ENCODE measurements around the gene CMSS1. TPM values are rescaled to one million over a fixed set of nuclear protein-coding genes. Genes with fewer than 3 reads are reported as not detected.

Gene CMSS1
- total and polyA plus RNA-seq, 2 donors (not counting 1 experiment from before 2014, with no cell fraction given): 7.3 to 22.8 TPM

GRCh38 chr3:100023150-100023549 is 205.5 kb downstream of the CMSS1 start:
- Histone ChIP-seq H3K27ac (ENCODE audit: low read length in 2 of 2) (no peak overlapping the region), H3K9me3 (ENCODE audit: control extremely low read depth in 1 of 3, control insufficient read depth in 2 of 3, insufficient read depth in 1 of 3, low read length in 2 of 3) (no peaks in the 10 kb centered on the region), H3K36me3 (replicated peaks in 1 of 2; ENCODE audit: control extremely low read depth in 1 of 2, control insufficient read depth in 1 of 2, extremely low read depth in 1 of 2, insufficient read depth in 2 of 2, low read length in 1 of 2) (peaks cover 0 to 3% of the 10 kb centered on the region in 2 experiments), H2AFZ (ENCODE audit: insufficient read depth, low read depth, low read length, poor library complexity, severe bottlenecking) (no peak overlapping the region), H3K4me1 (ENCODE audit: control insufficient read depth in 2 of 2, insufficient read depth in 2 of 2, low read length in 2 of 2) (peaks cover 2 to 8% of the 10 kb centered on the region in 2 donors), H3K27me3 (replicated peaks in 1 of 4; ENCODE audit: control extremely low read depth in 1 of 4, control insufficient read depth in 3 of 4, insufficient read depth in 4 of 4, low read length in 3 of 4) (no peaks in the 10 kb centered on the region), H3K4me2 (replicated peaks; ENCODE audit: low read depth, low read length, poor library complexity, severe bottlenecking) (no peak overlapping the region), H3K9ac (ENCODE audit: low read length) (no peak overlapping the region), H3K79me2 (ENCODE audit: control insufficient read depth, insufficient read depth, low read length) (no peaks in the 10 kb centered on the region), H3K4me3 (ENCODE audit: control extremely low read depth in 1 of 5, extremely low read depth in 1 of 5, insufficient read depth in 1 of 5, low read depth in 2 of 5, low read length in 4 of 5) (no peak overlapping the region), H4K20me1 (ENCODE audit: control insufficient read depth, insufficient read depth, low read length, poor library complexity, severe bottlenecking) (no peaks in the 10 kb centered on the region)
- no peaks in the 10 kb centered on the region for H3K9me3 Mint-ChIP-seq (ENCODE audit: insufficient read depth)
- CTCF ChIA-PET: no interaction called here
- POLR2A ChIA-PET: no interaction called here
- no peaks in the 10 kb centered on the region for H3K4me1 Mint-ChIP-seq
- H3K4me3 Mint-ChIP-seq: no peak overlapping the region
- ATAC-seq (ENCODE audit: low read depth) (no peak), DNase-seq (no peak)
- no peak overlapping the region for H3K27ac Mint-ChIP-seq
- WGBS (ENCODE audit: insufficient coverage): 100% methylated on average over 4 of the region's 5 CpGs
- TF ChIP-seq CTCF (IDR thresholded peaks at IDR 0.05) (no peak), EZH2 (IDR thresholded peaks at IDR 0.05; ENCODE audit: borderline replicate concordance, insufficient read depth, low read depth, low read length, poor library complexity, severe bottlenecking) (no peak)
- intact Hi-C loops (cut with micrococcal nuclease): no loop called here
- H3K27me3 Mint-ChIP-seq: no peaks in the 10 kb centered on the region

- Histone ChIP-seq H3K27ac (ENCODE audit: low read length in 2 of 2) (no peak overlapping the region), H3K9ac (ENCODE audit: low read length) (no peak overlapping the region), H2AFZ (ENCODE audit: insufficient read depth, low read depth, low read length, poor library complexity, severe bottlenecking) (no peak overlapping the region), H3K36me3 (replicated peaks in 1 of 2; ENCODE audit: control extremely low read depth in 1 of 2, control insufficient read depth in 1 of 2, extremely low read depth in 1 of 2, insufficient read depth in 2 of 2, low read length in 1 of 2) (peaks cover 0 to 3% of the 10 kb centered on the region in 2 experiments), H3K4me3 (ENCODE audit: control extremely low read depth in 1 of 5, extremely low read depth in 1 of 5, insufficient read depth in 1 of 5, low read depth in 2 of 5, low read length in 4 of 5) (no peak overlapping the region), H3K4me1 (ENCODE audit: control insufficient read depth in 2 of 2, insufficient read depth in 2 of 2, low read length in 2 of 2) (peaks cover 2 to 8% of the 10 kb centered on the region in 2 donors), H3K9me3 (ENCODE audit: control extremely low read depth in 1 of 3, control insufficient read depth in 2 of 3, insufficient read depth in 1 of 3, low read length in 2 of 3) (no peaks in the 10 kb centered on the region), H3K79me2 (ENCODE audit: control insufficient read depth, insufficient read depth, low read length) (no peaks in the 10 kb centered on the region), H3K27me3 (replicated peaks in 1 of 4; ENCODE audit: control extremely low read depth in 1 of 4, control insufficient read depth in 3 of 4, insufficient read depth in 4 of 4, low read length in 3 of 4) (no peaks in the 10 kb centered on the region), H3K4me2 (replicated peaks; ENCODE audit: low read depth, low read length, poor library complexity, severe bottlenecking) (no peak overlapping the region), H4K20me1 (ENCODE audit: control insufficient read depth, insufficient read depth, low read length, poor library complexity, severe bottlenecking) (no peaks in the 10 kb centered on the region)
- H3K4me1 Mint-ChIP-seq: no peaks in the 10 kb centered on the region
- ATAC-seq (ENCODE audit: low read depth) (no peak), DNase-seq (no peak)
- no CpG with 5 or more reads among the region's 1 CpG for WGBS (ENCODE audit: insufficient coverage)
- CTCF ChIA-PET: no interaction called here
- TF ChIP-seq EZH2 (IDR thresholded peaks at IDR 0.05; ENCODE audit: borderline replicate concordance, insufficient read depth, low read depth, low read length, poor library complexity, severe bottlenecking) (no peak), CTCF (IDR thresholded peaks at IDR 0.05) (no peak)
- no peaks in the 10 kb centered on the region for H3K27me3 Mint-ChIP-seq
- H3K9me3 Mint-ChIP-seq (ENCODE audit: insufficient read depth): no peaks in the 10 kb centered on the region
- POLR2A ChIA-PET: no interaction called here
- no peak overlapping the region for H3K27ac Mint-ChIP-seq
- intact Hi-C loops (cut with micrococcal nuclease): no loop called here
- H3K4me3 Mint-ChIP-seq: no peak overlapping the region
Measured at GRCh38 chr3:100023595-100023994, 205.9 kb downstream of the CMSS1 start.

All from B cell (primary cell).